H1 (cell line): ENCODE data around the gene SNF8. TPM values are rescaled to one million over a fixed set of nuclear protein-coding genes. Genes with fewer than 3 reads are reported as not detected.

Experiments
- CTCF ChIA-PET: fragments of 300-600 bp; sonication (Branson Sonifier 250); formaldehyde crosslinking; loops from one replicate; lab custom pipeline; 2021; ENCODE audit not compliant: partially characterized antibody; lab: Charles Lee
- POLR2A ChIA-PET: fragments of 300-600 bp; sonication (Branson Sonifier 250); formaldehyde crosslinking; loops from one replicate; lab custom pipeline; 2021; ENCODE audit warnings: inconsistent platforms; ENCODE audit not compliant: partially characterized antibody; lab: Charles Lee
- DNase-seq, 2 experiments: peaks; one replicate each; pipeline versions ENCODE4 v3.0.0 to v3.0.0-alpha.2; 2010 to 2022; ENCODE audit warnings: low spot score in 2 of 2, low read depth in 1 of 2, mixed read lengths in 1 of 2
- FAIRE-seq: peaks from 2 replicates; lab custom pipeline; 2011; peaks lifted over from hg19 to GRCh38; lab: Jason Lieb, UNC
- H2AFZ ChIP-seq: 2 replicates; pipeline ENCODE4 v1.8.1; 2012; ENCODE audit warnings: low read length, inconsistent platforms
- H2AK5ac ChIP-seq: 2 replicates; pipeline ENCODE4 v1.6.1; 2013; ENCODE audit warnings: low read depth, low read length
- H2BK120ac ChIP-seq: replicated peaks from 2 replicates; pipeline ENCODE3; 2013; ENCODE audit warnings: low read depth, low read length, inconsistent platforms
- H2BK12ac ChIP-seq: 2 replicates; pipeline ENCODE4 v1.6.1; 2013; ENCODE audit warnings: low read depth, low read length
- H2BK15ac ChIP-seq: 2 replicates; pipeline ENCODE4 v1.6.1; 2013; ENCODE audit warnings: low read length
- H2BK20ac ChIP-seq: 2 replicates; pipeline ENCODE4 v1.6.1; 2013; ENCODE audit warnings: low read length
- H2BK5ac ChIP-seq: 2 replicates; pipeline ENCODE4 v1.6.1; 2013; ENCODE audit warnings: low read depth, low read length
- H3K14ac ChIP-seq: 2 replicates; pipeline ENCODE4 v1.6.1; 2013; ENCODE audit warnings: inconsistent platforms; ENCODE audit not compliant: insufficient read length
- H3K18ac ChIP-seq: 2 replicates; pipeline ENCODE4 v1.6.1; 2013; ENCODE audit warnings: low read length; ENCODE audit errors: extremely low read depth
- H3K23ac ChIP-seq: 2 replicates; pipeline ENCODE4 v1.6.1; 2013; ENCODE audit warnings: inconsistent platforms; ENCODE audit not compliant: insufficient read length
- H3K23me2 ChIP-seq: 2 replicates; pipeline ENCODE4 v1.6.1; 2013; ENCODE audit warnings: low read depth, low read length
- H3K27ac ChIP-seq: 2 replicates; pipeline ENCODE4 v1.6.1; 2011; ENCODE audit warnings: low read depth, low read length, inconsistent platforms
- H3K27me3 ChIP-seq, 4 experiments: replicated peaks in 1 of 4; 1 replicate in 1 of 4; 2 replicates in 3 of 4; pipeline versions ENCODE4 v1.6.1 to v1.8.1; 2011 to 2013; ENCODE audit warnings: low read length in 3 of 4, mild to moderate bottlenecking in 3 of 4, inconsistent platforms in 2 of 4, mixed read lengths in 2 of 4, moderate library complexity in 1 of 4; ENCODE audit not compliant: control insufficient read depth in 3 of 4, insufficient read depth in 3 of 4; ENCODE audit errors: extremely low read depth in 1 of 4
- H3K36me3 ChIP-seq, 4 experiments: 2 replicates each; pipeline versions ENCODE4 v1.6.1 to v1.8.1; 2011 to 2013; ENCODE audit warnings: mild to moderate bottlenecking in 4 of 4, low read length in 3 of 4, moderate library complexity in 2 of 4, control low read depth in 1 of 4, inconsistent platforms in 1 of 4; ENCODE audit not compliant: insufficient read depth in 4 of 4, control insufficient read depth in 2 of 4
- H3K4ac ChIP-seq: replicated peaks from 2 replicates; pipeline ENCODE3; 2013; ENCODE audit warnings: low read length, low read depth, mixed read lengths, inconsistent platforms; ENCODE audit not compliant: insufficient read length
- H3K4me1 ChIP-seq, 4 experiments: replicated peaks in 1 of 4; 1 replicate in 1 of 4; 2 replicates in 3 of 4; pipeline versions ENCODE4 v1.6.1 to v1.8.1; 2011 to 2013; ENCODE audit warnings: low read length in 3 of 4, inconsistent platforms in 2 of 4, mixed read lengths in 1 of 4; ENCODE audit not compliant: insufficient read depth in 4 of 4, control insufficient read depth in 3 of 4
- H3K4me2 ChIP-seq, 2 experiments: 2 replicates each; pipeline versions ENCODE4 v1.6.1 to v1.8.1; 2011 to 2013; ENCODE audit warnings: low read depth in 2 of 2, low read length in 2 of 2, control low read depth in 1 of 2, inconsistent platforms in 1 of 2, mild to moderate bottlenecking in 1 of 2; ENCODE audit not compliant: insufficient read depth in 1 of 2
- H3K4me3 ChIP-seq, 4 experiments: fragments of 200-600, 300-600 bp in 1 of 4; sonication (generic), shearing (Covaris generic), sonication (Bioruptor Twin) in 1 of 4; 2 replicates each; pipeline versions ENCODE4 v1.5.1 to v1.8.1; 2011 to 2016; ENCODE audit warnings: low read length in 4 of 4, low read depth in 3 of 4, control low read depth in 2 of 4, inconsistent platforms in 2 of 4, mild to moderate bottlenecking in 2 of 4, mixed read lengths in 1 of 4, moderate library complexity in 1 of 4; ENCODE audit not compliant: insufficient read depth in 2 of 4; ENCODE audit errors: extremely low read depth in 1 of 4
- H3K56ac ChIP-seq: replicated peaks from 2 replicates; pipeline ENCODE3; 2013; ENCODE audit warnings: low read depth, mild to moderate bottlenecking, mixed read lengths, low read length, inconsistent platforms; ENCODE audit not compliant: insufficient read length
- H3K79me1 ChIP-seq: 2 replicates; pipeline ENCODE4 v1.6.1; 2013; ENCODE audit warnings: low read depth, low read length, control low read depth
- H3K79me2 ChIP-seq, 2 experiments: 2 replicates each; pipeline versions ENCODE4 v1.6.1 to v1.8.1; 2012 to 2013; ENCODE audit warnings: low read length in 2 of 2, mild to moderate bottlenecking in 2 of 2, inconsistent platforms in 1 of 2; ENCODE audit not compliant: insufficient read depth in 2 of 2, control insufficient read depth in 1 of 2
- H3K9ac ChIP-seq, 4 experiments: replicated peaks in 1 of 4; 1 replicate in 1 of 4; 2 replicates in 3 of 4; pipeline versions ENCODE4 v1.6.1 to v1.8.1; 2011 to 2013; ENCODE audit warnings: low read depth in 3 of 4, low read length in 3 of 4, control low read depth in 2 of 4, mild to moderate bottlenecking in 2 of 4, moderate library complexity in 2 of 4, inconsistent platforms in 1 of 4; ENCODE audit errors: extremely low read depth in 1 of 4
- H3K9me3 ChIP-seq, 2 experiments: 2 replicates each; pipeline versions ENCODE4 v1.6.1 to v1.8.1; 2012 to 2013; ENCODE audit warnings: mild to moderate bottlenecking in 2 of 2, moderate library complexity in 2 of 2, control low read depth in 1 of 2, inconsistent platforms in 1 of 2, low read depth in 1 of 2, low read length in 1 of 2, mixed read lengths in 1 of 2; ENCODE audit not compliant: insufficient read depth in 2 of 2
- H4K20me1 ChIP-seq, 2 experiments: replicated peaks in 1 of 2; 2 replicates each; pipeline versions ENCODE3 to v1.8.1; 2011 to 2013; ENCODE audit warnings: inconsistent platforms in 2 of 2, low read length in 2 of 2, mild to moderate bottlenecking in 1 of 2; ENCODE audit not compliant: insufficient read depth in 2 of 2, control insufficient read depth in 1 of 2
- H4K5ac ChIP-seq: 2 replicates; pipeline ENCODE4 v1.6.1; 2013; ENCODE audit warnings: low read length, low read depth, mixed read lengths, inconsistent platforms; ENCODE audit not compliant: insufficient read length
- H4K8ac ChIP-seq: 2 replicates; pipeline ENCODE4 v1.8.0; 2013; ENCODE audit warnings: mild to moderate bottlenecking, moderate library complexity, low read length, inconsistent platforms; ENCODE audit not compliant: insufficient read depth; ENCODE audit errors: extremely low read depth
- H4K91ac ChIP-seq: replicated peaks from 2 replicates; pipeline ENCODE3; 2013; ENCODE audit warnings: low read length, mixed read lengths, inconsistent platforms; ENCODE audit not compliant: insufficient read length
- CEBPB ChIP-seq: IDR thresholded peaks from 2 replicates; pipeline ENCODE4 v1.6.1; 2012; ENCODE audit warnings: low read depth, low read length
- SIRT6 ChIP-seq: IDR thresholded peaks from one replicate; pipeline ENCODE4 v1.7.1; 2012; ENCODE audit warnings: low read length, inconsistent platforms
- polyA plus RNA-seq, 7 experiments: library from polyadenylated mRNA; depleted of rRNA in 3 of 7; stranded (reverse) in 5 of 7; unstranded in 2 of 7; fragments of >200 nt in 5 of 7; fragments of 200-250 nt in 2 of 7; gene quantifications; 1 replicate in 5 of 7; 2 replicates in 1 of 7; 4 replicates in 1 of 7; pipeline versions ENCODE4 v1.2.1 to v1.2.3, GENCODE V29; 2011 to 2013; ENCODE audit warnings: missing spikeins in 2 of 7, mixed read lengths in 2 of 7
- total RNA-seq: library from RNA; stranded (reverse); fragmentation: NEBNext Ultra II Directional; extraction: Animal tissue kit (Norgen Biotek cat#: 25700); gene quantifications from 2 replicates; pipeline ENCODE4 v1.2.1, GENCODE V29; 2021
- TF ChIP-seq, protein P1 (sequence below), 3 experiments: IDR thresholded peaks; 1 replicate in 2 of 3; 2 replicates in 1 of 3; pipeline versions ENCODE4 v1.5.1 to v1.6.1; 2011; ENCODE audit warnings: low read length in 3 of 3, mild to moderate bottlenecking in 3 of 3, inconsistent platforms in 2 of 3, low read depth in 1 of 3, moderate library complexity in 1 of 3; ENCODE audit not compliant: insufficient read depth in 1 of 3; ENCODE audit errors: control extremely low read depth in 1 of 3

Gene SNF8
- total and polyA plus RNA-seq, 2 of the 8 experiments (the other 6 are each of a cell fraction or from before 2014, with no cell fraction given) = 132 to 133 TPM

- TF ChIP-seq CEBPB (no peak), SIRT6 (no peak)
- TF ChIP-seq, protein P1, sequence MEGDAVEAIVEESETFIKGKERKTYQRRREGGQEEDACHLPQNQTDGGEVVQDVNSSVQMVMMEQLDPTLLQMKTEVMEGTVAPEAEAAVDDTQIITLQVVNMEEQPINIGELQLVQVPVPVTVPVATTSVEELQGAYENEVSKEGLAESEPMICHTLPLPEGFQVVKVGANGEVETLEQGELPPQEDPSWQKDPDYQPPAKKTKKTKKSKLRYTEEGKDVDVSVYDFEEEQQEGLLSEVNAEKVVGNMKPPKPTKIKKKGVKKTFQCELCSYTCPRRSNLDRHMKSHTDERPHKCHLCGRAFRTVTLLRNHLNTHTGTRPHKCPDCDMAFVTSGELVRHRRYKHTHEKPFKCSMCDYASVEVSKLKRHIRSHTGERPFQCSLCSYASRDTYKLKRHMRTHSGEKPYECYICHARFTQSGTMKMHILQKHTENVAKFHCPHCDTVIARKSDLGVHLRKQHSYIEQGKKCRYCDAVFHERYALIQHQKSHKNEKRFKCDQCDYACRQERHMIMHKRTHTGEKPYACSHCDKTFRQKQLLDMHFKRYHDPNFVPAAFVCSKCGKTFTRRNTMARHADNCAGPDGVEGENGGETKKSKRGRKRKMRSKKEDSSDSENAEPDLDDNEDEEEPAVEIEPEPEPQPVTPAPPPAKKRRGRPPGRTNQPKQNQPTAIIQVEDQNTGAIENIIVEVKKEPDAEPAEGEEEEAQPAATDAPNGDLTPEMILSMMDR (IDR thresholded peaks at IDR 0.05; ENCODE audit: control extremely low read depth in 1 of 3, insufficient read depth in 1 of 3, low read depth in 1 of 3, low read length in 3 of 3) = no peak
- no peak overlapping the region for H3K23ac ChIP-seq
- H3K79me2 ChIP-seq = peaks cover 7 to 15% of the 10 kb centered on the region in 2 experiments
- H2AFZ ChIP-seq = no peak overlapping the region
- no peaks in the 10 kb centered on the region; a peak in 1 of 7 replicates for H3K27me3 ChIP-seq
- H3K4me3 ChIP-seq = no peak overlapping the region
- H3K9ac ChIP-seq = no peak overlapping the region
- no peak overlapping the region for H2AK5ac ChIP-seq
- no peak overlapping the region for H3K56ac ChIP-seq
- H3K36me3 ChIP-seq = no peaks in the 10 kb centered on the region; a peak in 1 of 8 replicates
- no peaks in the 10 kb centered on the region for H4K20me1 ChIP-seq
- ChIA-PET CTCF (interaction anchor here (1.8 to 2.6 kb wide), 2 partner anchors 40 to 43 kb away, joined by 7 to 10 read pairs; no protein-coding TSS in a partner anchor), POLR2A (interaction anchor here (0.9 to 2.4 kb wide), 6 partner anchors 20 to 85 kb away, joined by 3 to 14 read pairs (median 4); partner anchors contain the start of genes SNF8 and UBE2Z)
- FAIRE-seq (no peak), DNase-seq (no peak)
- peaks cover 0 to 12% (median 9%) of the 10 kb centered on the region in 4 experiments; a peak in 5 of 7 replicates for H3K4me1 ChIP-seq
- H2BK20ac ChIP-seq = no peak overlapping the region
- no peak overlapping the region; a peak in 1 of 4 replicates for H3K4me2 ChIP-seq
- no peak overlapping the region for H2BK120ac ChIP-seq
- no peaks in the 10 kb centered on the region for H3K9me3 ChIP-seq
- H3K23me2 ChIP-seq = peaks cover 9% of the 10 kb centered on the region
- H4K91ac ChIP-seq = no peak overlapping the region
- H2BK5ac ChIP-seq = no peak overlapping the region
- no peak overlapping the region for H2BK12ac ChIP-seq
- H3K18ac ChIP-seq = no peak overlapping the region
- no peak overlapping the region for H4K5ac ChIP-seq
- H3K14ac ChIP-seq = no peak overlapping the region
- H3K4ac ChIP-seq = no peak overlapping the region
- no peak overlapping the region for H4K8ac ChIP-seq
- no peak overlapping the region for H3K27ac ChIP-seq
- no peak overlapping the region for H2BK15ac ChIP-seq
- H3K79me1 ChIP-seq = no peaks in the 10 kb centered on the region
These were observed 48.7 kb upstream of the SNF8 start for GRCh38 chr17:48993305-48993704.
